Duodenal mucosa (tissue), 2 donors: ENCODE measurements around the gene LYPD6B.

Experiments
- H3K27ac ChIP-seq: one replicate; pipeline ENCODE4 v1.7.0; 2013; ENCODE audit warnings: low read depth, low read length
- H3K27me3 ChIP-seq, 2 donors: one replicate each; pipeline ENCODE4 v1.7.0; 2013; ENCODE audit warnings: low read length in 2 of 2, control low read depth in 1 of 2; ENCODE audit not compliant: insufficient read depth in 2 of 2, control insufficient read depth in 1 of 2
- H3K36me3 ChIP-seq, 2 donors: one replicate each; pipeline ENCODE4 v1.7.0; 2013; ENCODE audit warnings: low read length in 2 of 2, control low read depth in 1 of 2; ENCODE audit not compliant: insufficient read depth in 2 of 2, control insufficient read depth in 1 of 2
- H3K4me1 ChIP-seq, 2 donors: one replicate each; pipeline ENCODE4 v1.7.0; 2013; ENCODE audit warnings: low read length in 2 of 2, control low read depth in 1 of 2; ENCODE audit not compliant: insufficient read depth in 2 of 2, control insufficient read depth in 1 of 2
- H3K4me3 ChIP-seq, 2 donors: one replicate each; pipeline ENCODE4 v1.7.0; 2013; ENCODE audit warnings: low read length in 2 of 2, low read depth in 1 of 2
- H3K9ac ChIP-seq, 2 donors: one replicate each; pipeline ENCODE4 v1.7.0; 2013; ENCODE audit warnings: low read length in 2 of 2, low read depth in 1 of 2
- H3K9me3 ChIP-seq, 2 donors: one replicate each; pipeline ENCODE4 v1.7.0; 2013; ENCODE audit warnings: low read length in 2 of 2, control low read depth in 1 of 2; ENCODE audit not compliant: control insufficient read depth in 1 of 2

LYPD6B gene

GRCh38 chr2:149184991-149185390 lies 146.5 kb downstream of the LYPD6B start:
- Histone ChIP-seq H3K4me1 (no peaks in the 10 kb centered on the region), H3K36me3 (no peaks in the 10 kb centered on the region)

GRCh38 chr2:149185942-149186490 lies 147.5 kb downstream of the LYPD6B start:
- H3K4me3 ChIP-seq, result no peak overlapping the region
- no peaks in the 10 kb centered on the region for H3K4me1 ChIP-seq
- H3K9me3 ChIP-seq, result no peaks in the 10 kb centered on the region
- no peak overlapping the region for H3K9ac ChIP-seq
- no peak overlapping the region for H3K27ac ChIP-seq
- no peaks in the 10 kb centered on the region for H3K27me3 ChIP-seq
- no peaks in the 10 kb centered on the region for H3K36me3 ChIP-seq

More at GRCh38 chr2:149184991-149185390, 146.5 kb downstream of the LYPD6B start:
- no peaks in the 10 kb centered on the region for H3K27me3 ChIP-seq
- H3K4me3 ChIP-seq, result no peak overlapping the region
- no peaks in the 10 kb centered on the region for H3K9me3 ChIP-seq
- H3K9ac ChIP-seq, result no peak overlapping the region
- no peak overlapping the region for H3K27ac ChIP-seq

- Histone ChIP-seq H3K27me3 (no peaks in the 10 kb centered on the region), H3K9me3 (no peaks in the 10 kb centered on the region), H3K4me1 (no peaks in the 10 kb centered on the region), H3K9ac (no peak overlapping the region), H3K36me3 (no peaks in the 10 kb centered on the region), H3K4me3 (no peak overlapping the region), H3K27ac (no peak overlapping the region)
These were observed 148.6 kb downstream of the LYPD6B start for GRCh38 chr2:149187057-149187456.

GRCh38 chr2:149188291-149188690 lies 149.8 kb downstream of the LYPD6B start:
- Histone ChIP-seq H3K36me3 (no peaks in the 10 kb centered on the region), H3K9me3 (no peaks in the 10 kb centered on the region), H3K4me3 (no peak overlapping the region), H3K9ac (no peak overlapping the region), H3K27me3 (no peaks in the 10 kb centered on the region), H3K27ac (no peak overlapping the region), H3K4me1 (no peaks in the 10 kb centered on the region)

- H3K4me1 ChIP-seq, result no peaks in the 10 kb centered on the region
- H3K27ac ChIP-seq, result no peak overlapping the region
- H3K36me3 ChIP-seq, result no peaks in the 10 kb centered on the region
- no peaks in the 10 kb centered on the region for H3K9me3 ChIP-seq
- no peak overlapping the region for H3K9ac ChIP-seq
- no peak overlapping the region for H3K4me3 ChIP-seq
- no peaks in the 10 kb centered on the region for H3K27me3 ChIP-seq
These were observed 151.3 kb downstream of the LYPD6B start for GRCh38 chr2:149189769-149190168.

GRCh38 chr2:149191915-149192314 lies 153.4 kb downstream of the LYPD6B start:
- no peak overlapping the region for H3K9ac ChIP-seq
- no peaks in the 10 kb centered on the region for H3K4me1 ChIP-seq
- no peak overlapping the region for H3K27ac ChIP-seq
- H3K27me3 ChIP-seq, result no peaks in the 10 kb centered on the region
- no peak overlapping the region for H3K4me3 ChIP-seq
- no peaks in the 10 kb centered on the region for H3K9me3 ChIP-seq
- no peaks in the 10 kb centered on the region for H3K36me3 ChIP-seq

- Histone ChIP-seq H3K9me3 (no peaks in the 10 kb centered on the region), H3K27ac (no peak overlapping the region), H3K4me3 (no peak overlapping the region), H3K27me3 (no peaks in the 10 kb centered on the region), H3K9ac (no peak overlapping the region), H3K36me3 (no peaks in the 10 kb centered on the region), H3K4me1 (no peaks in the 10 kb centered on the region)
These were observed 153.9 kb downstream of the LYPD6B start for GRCh38 chr2:149192427-149192826.

- no peaks in the 10 kb centered on the region for H3K9me3 ChIP-seq
- H3K27me3 ChIP-seq, result no peaks in the 10 kb centered on the region
- H3K9ac ChIP-seq, result no peak overlapping the region
- no peak overlapping the region for H3K4me3 ChIP-seq
- no peak overlapping the region for H3K27ac ChIP-seq
- H3K4me1 ChIP-seq, result no peaks in the 10 kb centered on the region
- H3K36me3 ChIP-seq, result no peaks in the 10 kb centered on the region
These were observed 161.6 kb downstream of the LYPD6B start for GRCh38 chr2:149200109-149200520.

- Histone ChIP-seq H3K9ac (no peak overlapping the region), H3K27me3 (no peaks in the 10 kb centered on the region), H3K4me1 (no peaks in the 10 kb centered on the region), H3K9me3 (no peaks in the 10 kb centered on the region), H3K27ac (no peak overlapping the region), H3K36me3 (no peaks in the 10 kb centered on the region), H3K4me3 (no peak overlapping the region)
These were observed 166.2 kb downstream of the LYPD6B start for GRCh38 chr2:149204686-149205085.

- no peaks in the 10 kb centered on the region for H3K9me3 ChIP-seq
- H3K27ac ChIP-seq, result no peak overlapping the region
- no peaks in the 10 kb centered on the region for H3K4me1 ChIP-seq
- no peak overlapping the region for H3K9ac ChIP-seq
- no peaks in the 10 kb centered on the region for H3K27me3 ChIP-seq
- no peaks in the 10 kb centered on the region for H3K36me3 ChIP-seq
- no peak overlapping the region for H3K4me3 ChIP-seq
These were observed 166.6 kb downstream of the LYPD6B start for GRCh38 chr2:149205143-149205542.
